ENCODE data around the gene ZNF536.
"Not testable (repeated sequence)": the region's sequence is repeated elsewhere in the genome, so short reads cannot be mapped to it uniquely, and the experiment has no call there.

Gene ZNF536

GRCh38 chr19:30490760-30491159 is 118.6 kb downstream of the ZNF536 start:
- no peak overlapping the region for H3K27ac ChIP-seq
- TF ChIP-seq ZFX (IDR thresholded peaks at IDR 0.05; ENCODE audit: borderline replicate concordance) (no peak), CTCF (IDR thresholded peaks at IDR 0.05) (no peak)

- H3K27ac ChIP-seq, result no peak overlapping the region
- no peak for TF ChIP-seq CTCF (IDR thresholded peaks at IDR 0.05)
- TF ChIP-seq ZFX (IDR thresholded peaks at IDR 0.05; ENCODE audit: borderline replicate concordance), result no peak
Observed at GRCh38 chr19:30492586-30493270, 120.5 kb downstream of the ZNF536 start.

- no peak for TF ChIP-seq ZFX (IDR thresholded peaks at IDR 0.05; ENCODE audit: borderline replicate concordance)
- TF ChIP-seq CTCF (IDR thresholded peaks at IDR 0.05), result no peak
- no peak overlapping the region for H3K27ac ChIP-seq
Observed at GRCh38 chr19:30497034-30497433, 124.8 kb downstream of the ZNF536 start.

- H3K27ac ChIP-seq, result not testable (repeated sequence)
Observed at GRCh38 chr19:30498085-30498484, 125.9 kb downstream of the ZNF536 start.

- H3K27ac ChIP-seq, result no peak overlapping the region
- TF ChIP-seq CTCF (IDR thresholded peaks at IDR 0.05), result no peak
- TF ChIP-seq ZFX (IDR thresholded peaks at IDR 0.05; ENCODE audit: borderline replicate concordance), result no peak
Observed at GRCh38 chr19:30498707-30499106, 126.5 kb downstream of the ZNF536 start.

GRCh38 chr19:30504272-30504671 is 132.1 kb downstream of the ZNF536 start:
- H3K27ac ChIP-seq, result no peak overlapping the region
- TF ChIP-seq ZFX (IDR thresholded peaks at IDR 0.05; ENCODE audit: borderline replicate concordance) (no peak), CTCF (IDR thresholded peaks at IDR 0.05) (no peak)

GRCh38 chr19:30512176-30513081 is 140.2 kb downstream of the ZNF536 start:
- TF ChIP-seq CTCF (IDR thresholded peaks at IDR 0.05), result no peak
- TF ChIP-seq ZFX (IDR thresholded peaks at IDR 0.05; ENCODE audit: borderline replicate concordance), result no peak
- no peak overlapping the region for H3K27ac ChIP-seq
